ENCODE results near the gene MUC5B.

DNA sequence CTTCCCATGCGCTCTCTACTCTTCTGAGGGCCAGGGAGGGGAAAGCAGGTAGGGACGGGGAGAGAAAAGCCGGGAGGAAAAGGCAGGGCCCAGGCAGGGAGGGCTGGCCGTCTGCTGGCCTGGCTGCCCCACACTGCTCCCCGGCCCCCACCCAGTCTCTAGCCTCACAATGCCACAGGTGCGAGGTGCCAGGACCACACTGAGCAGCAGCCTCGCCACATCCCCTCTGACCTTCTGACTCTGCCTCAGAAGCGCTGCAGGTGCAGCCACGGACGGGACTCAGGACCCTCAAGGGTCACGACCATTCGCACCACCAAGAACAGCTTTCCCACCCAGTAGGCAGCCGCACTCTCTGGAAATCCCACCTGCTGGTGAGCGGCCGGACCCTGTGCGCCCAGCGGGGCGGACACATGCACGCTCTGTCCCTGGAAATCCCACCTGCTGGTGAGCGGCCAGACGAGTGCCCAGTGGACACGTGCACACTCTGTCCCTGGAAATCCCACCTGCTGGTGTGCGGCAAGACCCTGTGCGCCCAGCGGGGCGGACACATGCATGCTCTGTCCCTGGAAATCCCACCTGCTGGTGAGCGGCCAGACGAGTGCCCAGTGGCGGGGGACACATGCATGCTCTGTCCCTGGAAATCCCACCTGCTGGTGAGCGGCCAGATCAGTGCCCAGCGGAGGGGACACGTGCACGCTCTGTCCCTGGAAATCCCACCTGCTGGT, 66.5 kb downstream of the MUC5B start:
- TF ChIP-seq, protein P1, sequence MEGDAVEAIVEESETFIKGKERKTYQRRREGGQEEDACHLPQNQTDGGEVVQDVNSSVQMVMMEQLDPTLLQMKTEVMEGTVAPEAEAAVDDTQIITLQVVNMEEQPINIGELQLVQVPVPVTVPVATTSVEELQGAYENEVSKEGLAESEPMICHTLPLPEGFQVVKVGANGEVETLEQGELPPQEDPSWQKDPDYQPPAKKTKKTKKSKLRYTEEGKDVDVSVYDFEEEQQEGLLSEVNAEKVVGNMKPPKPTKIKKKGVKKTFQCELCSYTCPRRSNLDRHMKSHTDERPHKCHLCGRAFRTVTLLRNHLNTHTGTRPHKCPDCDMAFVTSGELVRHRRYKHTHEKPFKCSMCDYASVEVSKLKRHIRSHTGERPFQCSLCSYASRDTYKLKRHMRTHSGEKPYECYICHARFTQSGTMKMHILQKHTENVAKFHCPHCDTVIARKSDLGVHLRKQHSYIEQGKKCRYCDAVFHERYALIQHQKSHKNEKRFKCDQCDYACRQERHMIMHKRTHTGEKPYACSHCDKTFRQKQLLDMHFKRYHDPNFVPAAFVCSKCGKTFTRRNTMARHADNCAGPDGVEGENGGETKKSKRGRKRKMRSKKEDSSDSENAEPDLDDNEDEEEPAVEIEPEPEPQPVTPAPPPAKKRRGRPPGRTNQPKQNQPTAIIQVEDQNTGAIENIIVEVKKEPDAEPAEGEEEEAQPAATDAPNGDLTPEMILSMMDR (IDR thresholded peaks at IDR 0.05): no peak
- no peak for TF ChIP-seq ZFX (IDR thresholded peaks at IDR 0.05; ENCODE audit: borderline replicate concordance)
